H1 (cell line): Measurements from ENCODE around the gene HMCN2. TPM values are rescaled to one million over a fixed set of nuclear protein-coding genes. Genes with fewer than 3 reads are reported as not detected.

ENCODE experiments used
- ATF3 ChIP-seq: IDR thresholded peaks from 2 replicates; pipeline ENCODE4 v1.6.1; 2011; ENCODE audit warnings: low read depth, mild to moderate bottlenecking, low read length; ENCODE audit not compliant: insufficient read depth
- CBX8 ChIP-seq: fragments of 300-800, 300-1000 bp; sonication (generic); IDR thresholded peaks from 2 replicates; pipeline ENCODE4 v1.7.1; 2016; ENCODE audit warnings: low read depth, low read length, borderline replicate concordance
- CHD2 ChIP-seq: IDR thresholded peaks from 2 replicates; pipeline ENCODE4 v1.6.1; 2012; ENCODE audit warnings: low read length, improper control_type of control experiment
- FOSL1 ChIP-seq: IDR thresholded peaks from 2 replicates; pipeline ENCODE4 v1.6.1; 2011; ENCODE audit warnings: mild to moderate bottlenecking, low read depth, low read length, moderate library complexity; ENCODE audit not compliant: insufficient read depth
- NRF1 ChIP-seq: IDR thresholded peaks from 2 replicates; pipeline ENCODE4 v1.6.1; 2011; ENCODE audit warnings: mild to moderate bottlenecking, low read depth, low read length, improper control_type of control experiment
- POLR2AphosphoS5 ChIP-seq: IDR thresholded peaks from 2 replicates; pipeline ENCODE4 v1.6.1; 2011; ENCODE audit warnings: low read depth, low read length
- TAF1 ChIP-seq: IDR thresholded peaks from 2 replicates; pipeline ENCODE4 v1.6.1; 2011; ENCODE audit warnings: mild to moderate bottlenecking, low read depth, low read length
- YY1 ChIP-seq: IDR thresholded peaks from 2 replicates; pipeline ENCODE4 v1.6.1; 2011; ENCODE audit warnings: low read depth, mild to moderate bottlenecking, low read length
- polyA plus RNA-seq, 7 experiments: library from polyadenylated mRNA; depleted of rRNA in 3 of 7; stranded (reverse) in 5 of 7; unstranded in 2 of 7; fragments of >200 nt in 5 of 7; fragments of 200-250 nt in 2 of 7; gene quantifications; 1 replicate in 5 of 7; 2 replicates in 1 of 7; 4 replicates in 1 of 7; pipeline versions ENCODE4 v1.2.1 to v1.2.3, GENCODE V29; 2011 to 2013; ENCODE audit warnings: missing spikeins in 2 of 7, mixed read lengths in 2 of 7
- total RNA-seq: library from RNA; stranded (reverse); fragmentation: NEBNext Ultra II Directional; extraction: Animal tissue kit (Norgen Biotek cat#: 25700); gene quantifications from 2 replicates; pipeline ENCODE4 v1.2.1, GENCODE V29; 2021
- TF ChIP-seq, protein P1 (sequence below): fragments of 300-600 bp; sonication (generic); IDR thresholded peaks from 2 replicates; pipeline ENCODE4 v1.7.1; 2012; ENCODE audit warnings: low read length, moderate library complexity, mild to moderate bottlenecking, inconsistent platforms; ENCODE audit not compliant: insufficient replicate concordance

HMCN2 gene
- total and polyA plus RNA-seq, 2 of the 8 experiments (the other 6 are each of a cell fraction or from before 2014, with no cell fraction given), result 5.0 to 9.1 TPM

DNA sequence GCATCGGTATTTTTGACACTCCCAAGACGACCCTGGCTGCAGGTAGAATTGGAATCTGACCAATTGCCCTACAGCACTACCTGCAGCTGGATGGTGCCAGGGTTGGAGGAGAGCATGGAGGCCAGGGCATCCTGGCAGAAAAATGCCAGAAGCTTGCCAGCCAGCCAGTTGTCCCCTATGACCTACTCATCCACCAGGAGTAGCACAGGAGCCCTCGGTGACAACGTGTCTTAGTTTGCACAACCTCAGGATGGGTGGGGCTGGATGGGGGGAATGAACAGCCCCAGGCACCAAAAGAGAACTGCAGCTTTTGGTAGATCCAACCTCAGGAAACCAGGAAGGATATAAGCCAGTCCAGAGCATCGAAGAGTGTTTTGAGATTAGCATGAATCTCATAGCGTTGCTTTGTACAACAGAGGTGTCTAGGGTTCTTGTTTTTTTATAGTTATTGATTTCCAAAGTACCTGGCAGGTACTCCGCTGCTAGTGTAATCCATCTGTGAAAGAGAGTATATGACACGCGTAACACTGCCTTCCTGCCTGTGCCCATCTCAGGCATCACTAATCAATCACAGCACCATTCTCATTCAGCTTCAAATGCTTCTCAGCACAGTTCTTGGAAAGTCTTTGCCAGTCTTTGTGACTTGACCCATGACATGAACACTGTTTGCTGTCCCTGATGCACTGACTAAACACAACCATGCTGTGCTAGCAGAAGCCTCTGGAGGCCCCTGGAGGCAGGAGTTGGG, 142.5 kb downstream of the HMCN2 start (continued):
- TF ChIP-seq, protein P1, sequence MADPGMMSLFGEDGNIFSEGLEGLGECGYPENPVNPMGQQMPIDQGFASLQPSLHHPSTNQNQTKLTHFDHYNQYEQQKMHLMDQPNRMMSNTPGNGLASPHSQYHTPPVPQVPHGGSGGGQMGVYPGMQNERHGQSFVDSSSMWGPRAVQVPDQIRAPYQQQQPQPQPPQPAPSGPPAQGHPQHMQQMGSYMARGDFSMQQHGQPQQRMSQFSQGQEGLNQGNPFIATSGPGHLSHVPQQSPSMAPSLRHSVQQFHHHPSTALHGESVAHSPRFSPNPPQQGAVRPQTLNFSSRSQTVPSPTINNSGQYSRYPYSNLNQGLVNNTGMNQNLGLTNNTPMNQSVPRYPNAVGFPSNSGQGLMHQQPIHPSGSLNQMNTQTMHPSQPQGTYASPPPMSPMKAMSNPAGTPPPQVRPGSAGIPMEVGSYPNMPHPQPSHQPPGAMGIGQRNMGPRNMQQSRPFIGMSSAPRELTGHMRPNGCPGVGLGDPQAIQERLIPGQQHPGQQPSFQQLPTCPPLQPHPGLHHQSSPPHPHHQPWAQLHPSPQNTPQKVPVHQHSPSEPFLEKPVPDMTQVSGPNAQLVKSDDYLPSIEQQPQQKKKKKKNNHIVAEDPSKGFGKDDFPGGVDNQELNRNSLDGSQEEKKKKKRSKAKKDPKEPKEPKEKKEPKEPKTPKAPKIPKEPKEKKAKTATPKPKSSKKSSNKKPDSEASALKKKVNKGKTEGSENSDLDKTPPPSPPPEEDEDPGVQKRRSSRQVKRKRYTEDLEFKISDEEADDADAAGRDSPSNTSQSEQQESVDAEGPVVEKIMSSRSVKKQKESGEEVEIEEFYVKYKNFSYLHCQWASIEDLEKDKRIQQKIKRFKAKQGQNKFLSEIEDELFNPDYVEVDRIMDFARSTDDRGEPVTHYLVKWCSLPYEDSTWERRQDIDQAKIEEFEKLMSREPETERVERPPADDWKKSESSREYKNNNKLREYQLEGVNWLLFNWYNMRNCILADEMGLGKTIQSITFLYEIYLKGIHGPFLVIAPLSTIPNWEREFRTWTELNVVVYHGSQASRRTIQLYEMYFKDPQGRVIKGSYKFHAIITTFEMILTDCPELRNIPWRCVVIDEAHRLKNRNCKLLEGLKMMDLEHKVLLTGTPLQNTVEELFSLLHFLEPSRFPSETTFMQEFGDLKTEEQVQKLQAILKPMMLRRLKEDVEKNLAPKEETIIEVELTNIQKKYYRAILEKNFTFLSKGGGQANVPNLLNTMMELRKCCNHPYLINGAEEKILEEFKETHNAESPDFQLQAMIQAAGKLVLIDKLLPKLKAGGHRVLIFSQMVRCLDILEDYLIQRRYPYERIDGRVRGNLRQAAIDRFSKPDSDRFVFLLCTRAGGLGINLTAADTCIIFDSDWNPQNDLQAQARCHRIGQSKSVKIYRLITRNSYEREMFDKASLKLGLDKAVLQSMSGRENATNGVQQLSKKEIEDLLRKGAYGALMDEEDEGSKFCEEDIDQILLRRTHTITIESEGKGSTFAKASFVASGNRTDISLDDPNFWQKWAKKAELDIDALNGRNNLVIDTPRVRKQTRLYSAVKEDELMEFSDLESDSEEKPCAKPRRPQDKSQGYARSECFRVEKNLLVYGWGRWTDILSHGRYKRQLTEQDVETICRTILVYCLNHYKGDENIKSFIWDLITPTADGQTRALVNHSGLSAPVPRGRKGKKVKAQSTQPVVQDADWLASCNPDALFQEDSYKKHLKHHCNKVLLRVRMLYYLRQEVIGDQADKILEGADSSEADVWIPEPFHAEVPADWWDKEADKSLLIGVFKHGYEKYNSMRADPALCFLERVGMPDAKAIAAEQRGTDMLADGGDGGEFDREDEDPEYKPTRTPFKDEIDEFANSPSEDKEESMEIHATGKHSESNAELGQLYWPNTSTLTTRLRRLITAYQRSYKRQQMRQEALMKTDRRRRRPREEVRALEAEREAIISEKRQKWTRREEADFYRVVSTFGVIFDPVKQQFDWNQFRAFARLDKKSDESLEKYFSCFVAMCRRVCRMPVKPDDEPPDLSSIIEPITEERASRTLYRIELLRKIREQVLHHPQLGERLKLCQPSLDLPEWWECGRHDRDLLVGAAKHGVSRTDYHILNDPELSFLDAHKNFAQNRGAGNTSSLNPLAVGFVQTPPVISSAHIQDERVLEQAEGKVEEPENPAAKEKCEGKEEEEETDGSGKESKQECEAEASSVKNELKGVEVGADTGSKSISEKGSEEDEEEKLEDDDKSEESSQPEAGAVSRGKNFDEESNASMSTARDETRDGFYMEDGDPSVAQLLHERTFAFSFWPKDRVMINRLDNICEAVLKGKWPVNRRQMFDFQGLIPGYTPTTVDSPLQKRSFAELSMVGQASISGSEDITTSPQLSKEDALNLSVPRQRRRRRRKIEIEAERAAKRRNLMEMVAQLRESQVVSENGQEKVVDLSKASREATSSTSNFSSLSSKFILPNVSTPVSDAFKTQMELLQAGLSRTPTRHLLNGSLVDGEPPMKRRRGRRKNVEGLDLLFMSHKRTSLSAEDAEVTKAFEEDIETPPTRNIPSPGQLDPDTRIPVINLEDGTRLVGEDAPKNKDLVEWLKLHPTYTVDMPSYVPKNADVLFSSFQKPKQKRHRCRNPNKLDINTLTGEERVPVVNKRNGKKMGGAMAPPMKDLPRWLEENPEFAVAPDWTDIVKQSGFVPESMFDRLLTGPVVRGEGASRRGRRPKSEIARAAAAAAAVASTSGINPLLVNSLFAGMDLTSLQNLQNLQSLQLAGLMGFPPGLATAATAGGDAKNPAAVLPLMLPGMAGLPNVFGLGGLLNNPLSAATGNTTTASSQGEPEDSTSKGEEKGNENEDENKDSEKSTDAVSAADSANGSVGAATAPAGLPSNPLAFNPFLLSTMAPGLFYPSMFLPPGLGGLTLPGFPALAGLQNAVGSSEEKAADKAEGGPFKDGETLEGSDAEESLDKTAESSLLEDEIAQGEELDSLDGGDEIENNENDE, result no peak
- TF ChIP-seq TAF1 (no peak), CBX8 (no peak), ATF3 (no peak), NRF1 (no peak), FOSL1 (no peak), YY1 (no peak), CHD2 (no peak), POLR2AphosphoS5 (no peak)
- TF ChIP-seq, all 59 proteins: peak for 0
